Activated T-cell treated with anti-CD3 and anti-CD28 coated beads for 24 hours (primary cell): ENCODE results near the gene THOC2.

Experiments used
- DNase-seq: peaks from one replicate; pipeline ENCODE4 v3.0.0-alpha.2; 2020; ENCODE audit warnings: low read depth

The THOC2 gene

GRCh38 chrX:123563167-123563566 is 169.7 kb downstream of the THOC2 start:
- no peak for DNase-seq

- DNase-seq: no peak
Measured at GRCh38 chrX:123562342-123563146, 170.3 kb downstream of the THOC2 start.

DNA sequence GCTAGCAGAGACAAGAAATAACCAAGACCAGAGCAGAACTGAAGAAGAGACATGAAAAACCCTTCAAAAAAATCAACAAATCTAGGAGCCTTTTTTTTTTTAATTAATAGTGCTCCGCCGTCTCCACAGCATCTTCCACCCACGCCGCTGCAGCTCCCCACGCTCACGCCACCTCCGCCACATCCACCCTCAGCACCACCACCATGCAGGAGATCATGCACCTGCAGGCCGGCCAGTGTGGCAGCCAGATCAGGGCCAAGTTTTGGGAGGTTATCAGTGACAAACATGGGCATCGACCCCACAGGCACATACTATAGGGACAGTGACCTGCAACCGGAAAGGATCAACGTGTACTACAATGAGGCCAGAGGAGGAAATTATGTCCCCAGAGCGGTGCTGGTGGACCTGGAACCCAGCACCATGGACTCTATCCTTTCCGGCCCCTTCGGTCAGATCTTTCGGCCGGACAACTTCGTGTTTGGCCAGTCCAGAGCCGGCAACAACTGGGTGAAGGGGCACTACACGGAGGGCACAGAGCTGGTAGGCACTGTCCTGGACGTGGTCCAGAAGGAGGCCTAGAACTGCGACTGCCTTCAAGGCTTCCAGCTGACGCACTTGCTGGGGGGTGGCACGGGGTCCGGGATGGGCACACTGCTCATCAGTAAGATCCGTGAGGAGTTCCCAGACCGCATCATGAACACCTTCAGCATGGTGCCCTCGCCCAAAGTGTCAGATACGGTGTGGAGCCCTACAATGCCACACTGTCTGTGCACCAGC is 171.2 kb downstream of the THOC2 start:
- DNase-seq: no peak

- no peak for DNase-seq
Measured at GRCh38 chrX:123550829-123551228, 182.0 kb downstream of the THOC2 start.
